ENCODE measurements around the gene COTL1. TPM values are rescaled to one million over a fixed set of nuclear protein-coding genes. Genes with fewer than 3 reads are reported as not detected.
A peak's percentile ranks its signal among the peaks of the same experiment; 100 is the strongest.
"Not testable (repeated sequence)": the region's sequence is repeated elsewhere in the genome, so short reads cannot be mapped to it uniquely, and the experiment has no call there.

Gene COTL1
- total RNA-seq, 1 donor from 2014 or later: 179 TPM

GRCh38 chr16:84561291-84561690 is 56.6 kb downstream of the COTL1 start:
- Mint-ChIP-seq H3K4me3 (no peak overlapping the region), H3K9me3 (no peaks in the 10 kb centered on the region), H3K4me1 (ENCODE audit: unreplicated experiment) (peaks cover 9% of the 10 kb centered on the region), H3K27ac (no peak overlapping the region), H3K27me3 (no peaks in the 10 kb centered on the region), H3K36me3 (peaks cover 3% of the 10 kb centered on the region)
- TF ChIP-seq, protein P1, sequence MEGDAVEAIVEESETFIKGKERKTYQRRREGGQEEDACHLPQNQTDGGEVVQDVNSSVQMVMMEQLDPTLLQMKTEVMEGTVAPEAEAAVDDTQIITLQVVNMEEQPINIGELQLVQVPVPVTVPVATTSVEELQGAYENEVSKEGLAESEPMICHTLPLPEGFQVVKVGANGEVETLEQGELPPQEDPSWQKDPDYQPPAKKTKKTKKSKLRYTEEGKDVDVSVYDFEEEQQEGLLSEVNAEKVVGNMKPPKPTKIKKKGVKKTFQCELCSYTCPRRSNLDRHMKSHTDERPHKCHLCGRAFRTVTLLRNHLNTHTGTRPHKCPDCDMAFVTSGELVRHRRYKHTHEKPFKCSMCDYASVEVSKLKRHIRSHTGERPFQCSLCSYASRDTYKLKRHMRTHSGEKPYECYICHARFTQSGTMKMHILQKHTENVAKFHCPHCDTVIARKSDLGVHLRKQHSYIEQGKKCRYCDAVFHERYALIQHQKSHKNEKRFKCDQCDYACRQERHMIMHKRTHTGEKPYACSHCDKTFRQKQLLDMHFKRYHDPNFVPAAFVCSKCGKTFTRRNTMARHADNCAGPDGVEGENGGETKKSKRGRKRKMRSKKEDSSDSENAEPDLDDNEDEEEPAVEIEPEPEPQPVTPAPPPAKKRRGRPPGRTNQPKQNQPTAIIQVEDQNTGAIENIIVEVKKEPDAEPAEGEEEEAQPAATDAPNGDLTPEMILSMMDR (conservative IDR thresholded peaks at IDR 0.05): no peak
- DNase-seq (ENCODE audit: extremely low spot score, unreplicated experiment): no peak

- Mint-ChIP-seq H3K4me1 (ENCODE audit: unreplicated experiment) (peaks cover 15% of the 10 kb centered on the region), H3K9me3 (no peaks in the 10 kb centered on the region), H3K27ac (no peak overlapping the region), H3K4me3 (no peak overlapping the region), H3K36me3 (no peaks in the 10 kb centered on the region), H3K27me3 (no peaks in the 10 kb centered on the region)
- DNase-seq (ENCODE audit: extremely low spot score, unreplicated experiment): no peak
- TF ChIP-seq, protein P1 (conservative IDR thresholded peaks at IDR 0.05): no peak
These were observed 57.6 kb downstream of the COTL1 start for GRCh38 chr16:84560269-84560668.

DNA sequence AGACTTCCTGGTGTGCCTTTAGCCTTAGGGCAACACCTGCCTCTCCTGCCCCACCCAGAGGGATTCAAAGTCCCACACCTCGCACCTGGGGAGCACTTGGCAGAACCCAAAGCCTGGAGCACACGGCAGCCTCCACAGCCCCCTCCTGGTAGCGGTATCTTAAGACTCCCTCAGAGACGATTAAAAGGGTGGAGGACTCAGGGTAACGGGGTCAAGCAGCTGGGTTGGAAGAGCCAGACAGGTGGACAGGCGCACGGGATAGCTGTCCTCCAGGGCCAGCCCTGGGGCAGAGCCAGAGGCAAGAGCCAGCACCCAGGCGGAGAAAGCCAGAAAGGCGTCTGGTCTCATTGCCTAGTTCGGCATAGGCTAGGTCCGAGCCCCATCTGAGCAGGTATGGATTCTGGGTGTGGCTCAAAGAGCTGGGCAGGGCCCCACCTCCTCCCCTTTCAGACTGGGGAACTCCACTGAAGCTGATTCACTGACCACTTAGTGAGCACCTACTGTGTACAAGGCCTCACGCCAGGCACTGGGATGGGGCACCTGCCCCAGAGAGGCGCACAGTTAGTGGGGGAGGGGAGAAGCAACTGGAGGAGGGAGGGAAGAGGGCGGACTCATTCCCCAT is 58.5 kb downstream of the COTL1 start:
- Mint-ChIP-seq H3K36me3 (no peaks in the 10 kb centered on the region), H3K4me1 (ENCODE audit: unreplicated experiment) (peaks cover 16% of the 10 kb centered on the region), H3K27me3 (no peaks in the 10 kb centered on the region), H3K27ac (peak overlapping the region; percentile 56), H3K9me3 (no peaks in the 10 kb centered on the region), H3K4me3 (no peak overlapping the region)
- DNase-seq (ENCODE audit: extremely low spot score, unreplicated experiment): no peak
- TF ChIP-seq, protein P1 (conservative IDR thresholded peaks at IDR 0.05): no peak

- H3K4me3 Mint-ChIP-seq; H3K9me3 Mint-ChIP-seq; H3K36me3 Mint-ChIP-seq; H3K27ac Mint-ChIP-seq; DNase-seq (ENCODE audit: extremely low spot score, unreplicated experiment); H3K27me3 Mint-ChIP-seq: not testable (repeated sequence)
- peaks cover 16% of the 10 kb centered on the region for H3K4me1 Mint-ChIP-seq (ENCODE audit: unreplicated experiment)
These were observed 59.0 kb downstream of the COTL1 start for GRCh38 chr16:84558850-84559249.

GRCh38 chr16:84557504-84557903 is 60.4 kb downstream of the COTL1 start:
- Mint-ChIP-seq H3K4me3 (no peak overlapping the region), H3K4me1 (ENCODE audit: unreplicated experiment) (peaks cover 16% of the 10 kb centered on the region), H3K9me3 (no peaks in the 10 kb centered on the region), H3K36me3 (no peaks in the 10 kb centered on the region), H3K27me3 (no peaks in the 10 kb centered on the region), H3K27ac (peak overlapping the region; percentile 76)
- DNase-seq (ENCODE audit: extremely low spot score, unreplicated experiment): no peak
- TF ChIP-seq, protein P1 (conservative IDR thresholded peaks at IDR 0.05): no peak

- TF ChIP-seq, protein P1 (conservative IDR thresholded peaks at IDR 0.05): no peak
- Mint-ChIP-seq H3K27me3 (no peaks in the 10 kb centered on the region), H3K4me3 (no peak overlapping the region), H3K9me3 (no peaks in the 10 kb centered on the region), H3K36me3 (no peaks in the 10 kb centered on the region), H3K27ac (peak overlapping the region; percentile 76), H3K4me1 (ENCODE audit: unreplicated experiment) (peaks cover 19% of the 10 kb centered on the region)
- DNase-seq (ENCODE audit: extremely low spot score, unreplicated experiment): no peak
These were observed 60.8 kb downstream of the COTL1 start for GRCh38 chr16:84557059-84557458.

All from type B pancreatic cell (in vitro differentiated cells).